GM19193 (cell line): Measurements from ENCODE around the gene MLYCD.

ENCODE experiments used
- POLR2A ChIP-seq: IDR thresholded peaks from 4 replicates; pipeline ENCODE4 v1.6.1; 2011; ENCODE audit not compliant: insufficient read depth, insufficient read length; ENCODE audit errors: extremely low read depth

MLYCD gene

GRCh38 chr16:83961591-83961990 lies 62.7 kb downstream of the MLYCD start:
- TF ChIP-seq POLR2A = no peak

GRCh38 chr16:83963277-83964119 lies 64.6 kb downstream of the MLYCD start:
- no peak for TF ChIP-seq POLR2A

- no peak for TF ChIP-seq POLR2A
Observed at GRCh38 chr16:83964684-83965443, 65.9 kb downstream of the MLYCD start.

GRCh38 chr16:83965444-83966152 lies 66.7 kb downstream of the MLYCD start:
- no peak for TF ChIP-seq POLR2A

- no peak for TF ChIP-seq POLR2A
Observed at GRCh38 chr16:83966153-83966696, 67.3 kb downstream of the MLYCD start.

GRCh38 chr16:83967091-83967490 lies 68.2 kb downstream of the MLYCD start:
- no peak for TF ChIP-seq POLR2A

- no peak for TF ChIP-seq POLR2A
Observed at GRCh38 chr16:83967838-83968305, 69.0 kb downstream of the MLYCD start, which contains the start of gene NECAB2. Gene NECAB2, plus strand, starts transcription at chr16:83968244. Its CDS starts 405 bp downstream, at chr16:83968649.

GRCh38 chr16:83968306-83968851 lies 69.5 kb downstream of the MLYCD start:
- no peak for TF ChIP-seq POLR2A

GRCh38 chr16:83968891-83969649 lies 70.2 kb downstream of the MLYCD start:
- TF ChIP-seq POLR2A = no peak

- TF ChIP-seq POLR2A = no peak
Observed at GRCh38 chr16:83969771-83970429, 71.0 kb downstream of the MLYCD start.

GRCh38 chr16:83970430-83970815 lies 71.5 kb downstream of the MLYCD start:
- TF ChIP-seq POLR2A = no peak

- TF ChIP-seq POLR2A = no peak
Observed at GRCh38 chr16:83971165-83972130, 72.5 kb downstream of the MLYCD start.
